Measurements from ENCODE around the gene MAGI2.

Gene MAGI2

DNA sequence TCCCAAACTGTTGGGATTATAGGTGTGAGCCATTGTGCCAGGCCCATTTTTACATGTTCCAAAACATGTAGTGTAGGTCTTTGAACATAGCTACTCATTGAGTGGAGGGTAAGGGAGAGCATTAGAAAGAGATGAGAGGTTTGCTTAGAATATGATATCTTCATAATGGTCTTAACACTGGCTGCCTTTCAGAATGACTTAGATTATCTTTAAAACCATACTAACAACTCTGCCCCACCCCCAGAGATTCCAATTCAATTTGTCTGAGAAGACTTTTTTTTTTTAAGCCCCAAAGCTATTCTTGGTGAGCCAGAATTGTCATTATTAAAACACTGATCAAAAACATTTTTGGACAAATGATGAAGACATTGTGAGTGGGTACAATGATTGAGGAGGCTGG is 1486.0 kb downstream of the MAGI2 start:
- Histone ChIP-seq H3K4me3 (ENCODE audit: insufficient read depth, low read depth, low read length, poor library complexity, severe bottlenecking) (no peak overlapping the region), H3K4me1 (ENCODE audit: control insufficient read depth, insufficient read depth, low read length, poor library complexity, severe bottlenecking) (no peaks in the 10 kb centered on the region), H3K27me3 (replicated peaks; ENCODE audit: control insufficient read depth, insufficient read depth, low read length, poor library complexity, severe bottlenecking) (no peaks in the 10 kb centered on the region), H3K27ac (ENCODE audit: insufficient read depth, low read length, poor library complexity, severe bottlenecking) (no peak overlapping the region), H3K9me3 (ENCODE audit: control insufficient read depth, low read length) (no peaks in the 10 kb centered on the region), H3K36me3 (ENCODE audit: control insufficient read depth, insufficient read depth, low read length) (no peaks in the 10 kb centered on the region)
- no peak for DNase-seq
